ENCODE measurements around the gene PRPF38A. TPM values are rescaled to one million over a fixed set of nuclear protein-coding genes. Genes with fewer than 3 reads are reported as not detected.

PRPF38A gene
- total RNA-seq, 2 experiments from 2014 or later: 88.9 to 103 TPM

GRCh38 chr1:52424231-52424636, 19.8 kb downstream of the PRPF38A start:
- ChIA-PET POLR2A (interaction anchor here (0.6 to 1.2 kb wide), 3 partner anchors 20 to 180 kb away, joined by 3 read pairs; partner anchors contain the start of genes ORC1 and PRPF38A), CTCF (interaction anchor here (1.2 to 1.6 kb wide), 5 partner anchors 10 to 262 kb away, joined by 3 to 9 read pairs (median 6); partner anchors contain the start of genes ORC1 and PRPF38A)
- H3K9me3 Mint-ChIP-seq (ENCODE audit: low read depth): no peaks in the 10 kb centered on the region
- H3K27ac Mint-ChIP-seq: peak overlapping the region; percentile 73
- H3K4me1 Mint-ChIP-seq: peaks cover 46% of the 10 kb centered on the region
- H3K36me3 Mint-ChIP-seq (ENCODE audit: low read depth): peaks cover 42% of the 10 kb centered on the region
- H3K27me3 Mint-ChIP-seq: no peaks in the 10 kb centered on the region
- DNase-seq (peak; percentile 22), ATAC-seq (peak; percentile 89)
- intact Hi-C loops (cut with DNase I, micrococcal nuclease): loop anchor here in 1 of 2 experiments (2.0 to 5.0 kb wide), 2 partner anchors 129 to 263 kb away; partner anchors contain the start of gene TUT4
- H3K4me3 Mint-ChIP-seq: peak overlapping the region; percentile 47

- ChIA-PET CTCF (interaction anchor here (1.4 to 1.6 kb wide), 2 partner anchors 19 to 243 kb away, joined by 3 to 9 read pairs; no protein-coding TSS in a partner anchor), POLR2A (interaction anchor here (0.6 to 1.2 kb wide), 2 partner anchors 21 to 124 kb away, joined by 3 read pairs; partner anchors contain the start of genes ORC1 and PRPF38A)
- no peaks in the 10 kb centered on the region for H3K9me3 Mint-ChIP-seq (ENCODE audit: low read depth)
- intact Hi-C loops (cut with DNase I, micrococcal nuclease): loop anchor here in 1 of 2 experiments (2.0 to 5.0 kb wide), 2 partner anchors 128 to 262 kb away; partner anchors contain the start of gene TUT4
- H3K27me3 Mint-ChIP-seq: no peaks in the 10 kb centered on the region
- H3K4me3 Mint-ChIP-seq: no peak overlapping the region
- H3K36me3 Mint-ChIP-seq (ENCODE audit: low read depth): peaks cover 37% of the 10 kb centered on the region
- DNase-seq (no peak), ATAC-seq (no peak)
- H3K27ac Mint-ChIP-seq: peak overlapping the region; percentile 73
- H3K4me1 Mint-ChIP-seq: peaks cover 40% of the 10 kb centered on the region
Measured at GRCh38 chr1:52424813-52425212, 20.4 kb downstream of the PRPF38A start.

GRCh38 chr1:52426371-52426770, 22.0 kb downstream of the PRPF38A start:
- no peak overlapping the region for H3K4me3 Mint-ChIP-seq
- CTCF ChIA-PET: interaction anchor here (1.4 to 2.5 kb wide), 2 partner anchors 9 to 22 kb away, joined by 4 to 6 read pairs; partner anchors contain the start of genes ORC1 and PRPF38A
- H3K27ac Mint-ChIP-seq: peak overlapping the region; percentile 81
- POLR2A ChIA-PET: interaction anchor here (0.7 to 1.5 kb wide), 2 partner anchors 18 to 237 kb away, joined by 3 to 7 read pairs; no protein-coding TSS in a partner anchor
- H3K9me3 Mint-ChIP-seq (ENCODE audit: low read depth): no peaks in the 10 kb centered on the region
- H3K36me3 Mint-ChIP-seq (ENCODE audit: low read depth): peaks cover 38% of the 10 kb centered on the region
- DNase-seq (no peak), ATAC-seq (no peak)
- peaks cover 37% of the 10 kb centered on the region for H3K4me1 Mint-ChIP-seq
- intact Hi-C loops (cut with DNase I, micrococcal nuclease): no loop called here
- H3K27me3 Mint-ChIP-seq: no peaks in the 10 kb centered on the region

- no peaks in the 10 kb centered on the region for H3K27me3 Mint-ChIP-seq
- no peak overlapping the region for H3K4me3 Mint-ChIP-seq
- peaks cover 37% of the 10 kb centered on the region for H3K4me1 Mint-ChIP-seq
- H3K36me3 Mint-ChIP-seq (ENCODE audit: low read depth): peaks cover 37% of the 10 kb centered on the region
- H3K9me3 Mint-ChIP-seq (ENCODE audit: low read depth): no peaks in the 10 kb centered on the region
- H3K27ac Mint-ChIP-seq: no peak overlapping the region
- no peak for ATAC-seq
- ChIA-PET CTCF (interaction anchor here (1.1 to 2.5 kb wide), 3 partner anchors 8 to 23 kb away, joined by 3 to 6 read pairs (median 4); partner anchors contain the start of genes ORC1 and PRPF38A), POLR2A (interaction anchor here (1.5 kb wide), 1 partner anchor 18 kb away, joined by 3 read pairs; no protein-coding TSS in a partner anchor)
- DNase-seq: no peak
- intact Hi-C loops (cut with DNase I, micrococcal nuclease): no loop called here
Measured at GRCh38 chr1:52427152-52427551, 22.8 kb downstream of the PRPF38A start.

- H3K27me3 Mint-ChIP-seq: no peaks in the 10 kb centered on the region
- no peak overlapping the region for H3K4me3 Mint-ChIP-seq
- ChIA-PET CTCF (interaction anchor here (0.6 kb wide), 1 partner anchor 231 kb away, joined by 4 read pairs; no protein-coding TSS in a partner anchor), POLR2A (no interaction called here)
- H3K4me1 Mint-ChIP-seq: no peaks in the 10 kb centered on the region
- intact Hi-C loops (cut with DNase I, micrococcal nuclease): no loop called here
- H3K9me3 Mint-ChIP-seq (ENCODE audit: low read depth): no peaks in the 10 kb centered on the region
- H3K36me3 Mint-ChIP-seq (ENCODE audit: low read depth): peaks cover 33% of the 10 kb centered on the region
- no peak overlapping the region for H3K27ac Mint-ChIP-seq
- ATAC-seq (no peak), DNase-seq (no peak)
Measured at GRCh38 chr1:52432807-52433206, 28.4 kb downstream of the PRPF38A start.

- Mint-ChIP-seq H3K4me3 (no peak overlapping the region), H3K27ac (no peak overlapping the region), H3K4me1 (no peaks in the 10 kb centered on the region), H3K27me3 (no peaks in the 10 kb centered on the region), H3K9me3 (ENCODE audit: low read depth) (no peaks in the 10 kb centered on the region), H3K36me3 (ENCODE audit: low read depth) (peaks cover 35% of the 10 kb centered on the region)
- POLR2A ChIA-PET: interaction anchor here (0.5 kb wide), 1 partner anchor 16 kb away, joined by 4 read pairs; no protein-coding TSS in a partner anchor
- ATAC-seq: no peak
- no peak for DNase-seq
- intact Hi-C loops (cut with DNase I, micrococcal nuclease): no loop called here
- CTCF ChIA-PET: interaction anchor here (0.7 to 1.7 kb wide), 2 partner anchors 9 to 198 kb away, joined by 3 to 4 read pairs; no protein-coding TSS in a partner anchor
Measured at GRCh38 chr1:52435211-52435610, 30.8 kb downstream of the PRPF38A start.

GRCh38 chr1:52435650-52436049, 31.2 kb downstream of the PRPF38A start:
- Mint-ChIP-seq H3K4me3 (no peak overlapping the region), H3K36me3 (ENCODE audit: low read depth) (peaks cover 34% of the 10 kb centered on the region), H3K9me3 (ENCODE audit: low read depth) (no peaks in the 10 kb centered on the region), H3K27me3 (no peaks in the 10 kb centered on the region), H3K27ac (no peak overlapping the region), H3K4me1 (no peaks in the 10 kb centered on the region)
- CTCF ChIA-PET: interaction anchor here (0.7 to 1.7 kb wide), 2 partner anchors 9 to 198 kb away, joined by 3 to 4 read pairs; no protein-coding TSS in a partner anchor
- POLR2A ChIA-PET: no interaction called here
- intact Hi-C loops (cut with DNase I, micrococcal nuclease): no loop called here
- DNase-seq (no peak), ATAC-seq (no peak)

- ATAC-seq (no peak), DNase-seq (no peak)
- Mint-ChIP-seq H3K4me1 (no peaks in the 10 kb centered on the region), H3K27me3 (no peaks in the 10 kb centered on the region), H3K36me3 (ENCODE audit: low read depth) (peaks cover 30% of the 10 kb centered on the region), H3K27ac (no peak overlapping the region), H3K4me3 (no peak overlapping the region), H3K9me3 (ENCODE audit: low read depth) (no peaks in the 10 kb centered on the region)
- ChIA-PET CTCF (no interaction called here), POLR2A (interaction anchor here (0.6 kb wide), 1 partner anchor 249 kb away, joined by 4 read pairs; no protein-coding TSS in a partner anchor)
- intact Hi-C loops (cut with DNase I, micrococcal nuclease): no loop called here
Measured at GRCh38 chr1:52436817-52437216, 32.4 kb downstream of the PRPF38A start.

GRCh38 chr1:52439976-52440375, 35.6 kb downstream of the PRPF38A start:
- POLR2A ChIA-PET: no interaction called here

GRCh38 chr1:52444463-52444862, 40.1 kb downstream of the PRPF38A start:
- intact Hi-C loops (cut with DNase I, micrococcal nuclease): no loop called here
- ATAC-seq (no peak), DNase-seq (no peak)
- Mint-ChIP-seq H3K4me1 (no peaks in the 10 kb centered on the region), H3K9me3 (ENCODE audit: low read depth) (no peaks in the 10 kb centered on the region), H3K27me3 (no peaks in the 10 kb centered on the region), H3K27ac (no peak overlapping the region), H3K36me3 (ENCODE audit: low read depth) (peaks cover 24% of the 10 kb centered on the region), H3K4me3 (no peak overlapping the region)
- POLR2A ChIA-PET: no interaction called here
- CTCF ChIA-PET: interaction anchor here (0.6 kb wide), 1 partner anchor 155 kb away, joined by 3 read pairs; no protein-coding TSS in a partner anchor

More at GRCh38 chr1:52439976-52440375, 35.6 kb downstream of the PRPF38A start:
- Mint-ChIP-seq H3K4me1 (no peaks in the 10 kb centered on the region), H3K9me3 (ENCODE audit: low read depth) (no peaks in the 10 kb centered on the region), H3K27me3 (no peaks in the 10 kb centered on the region), H3K36me3 (ENCODE audit: low read depth) (peaks cover 22% of the 10 kb centered on the region), H3K27ac (no peak overlapping the region), H3K4me3 (no peak overlapping the region)
- ATAC-seq: no peak
- CTCF ChIA-PET: interaction anchor here (1.5 kb wide), 1 partner anchor 35 kb away, joined by 3 read pairs; no protein-coding TSS in a partner anchor
- intact Hi-C loops (cut with DNase I, micrococcal nuclease): no loop called here
- no peak for DNase-seq

GRCh38 chr1:52454127-52454526, 49.7 kb downstream of the PRPF38A start:
- H3K9me3 Mint-ChIP-seq (ENCODE audit: low read depth): no peaks in the 10 kb centered on the region
- peaks cover 1% of the 10 kb centered on the region for H3K4me1 Mint-ChIP-seq
- H3K36me3 Mint-ChIP-seq (ENCODE audit: low read depth): peaks cover 24% of the 10 kb centered on the region
- CTCF ChIA-PET: interaction anchor here (1.4 kb wide), 1 partner anchor 10 kb away, joined by 5 read pairs; no protein-coding TSS in a partner anchor
- H3K27ac Mint-ChIP-seq: no peak overlapping the region
- POLR2A ChIA-PET: interaction anchor here (0.6 kb wide), 1 partner anchor 45 kb away, joined by 3 read pairs; no protein-coding TSS in a partner anchor
- DNase-seq (no peak), ATAC-seq (no peak)
- no peaks in the 10 kb centered on the region for H3K27me3 Mint-ChIP-seq
- intact Hi-C loops (cut with DNase I, micrococcal nuclease): no loop called here
- no peak overlapping the region for H3K4me3 Mint-ChIP-seq
